H9 (cell line): ENCODE results near the gene ZSCAN18. TPM values are rescaled to one million over a fixed set of nuclear protein-coding genes. Genes with fewer than 3 reads are reported as not detected.

ENCODE experiments used
- DNase-seq: peaks from one replicate; pipeline ENCODE4 v3.0.0-alpha.2; 2017
- H2AFZ ChIP-seq: one replicate; pipeline ENCODE4 v1.6.1; 2013; ENCODE audit warnings: mild to moderate bottlenecking, low read length, control low read depth, moderate library complexity
- H2AK5ac ChIP-seq: 2 replicates; pipeline ENCODE4 v1.6.1; 2013; ENCODE audit warnings: low read length, control low read depth, mixed read lengths; ENCODE audit not compliant: insufficient read length
- H2BK120ac ChIP-seq: one replicate; pipeline ENCODE4 v1.6.1; 2013; ENCODE audit warnings: low read depth, mild to moderate bottlenecking, low read length, control low read depth, inconsistent platforms; ENCODE audit not compliant: poor library complexity, severe bottlenecking
- H2BK12ac ChIP-seq: 2 replicates; pipeline ENCODE4 v1.6.1; 2013; ENCODE audit warnings: low read length, control low read depth, mixed read lengths, low read depth; ENCODE audit not compliant: insufficient read length
- H2BK15ac ChIP-seq: 2 replicates; pipeline ENCODE4 v1.6.1; 2013; ENCODE audit warnings: low read depth, low read length, control low read depth
- H2BK20ac ChIP-seq: one replicate; pipeline ENCODE4 v1.6.1; 2013; ENCODE audit warnings: low read depth, mild to moderate bottlenecking, low read length, control low read depth, inconsistent platforms; ENCODE audit not compliant: poor library complexity, severe bottlenecking
- H2BK5ac ChIP-seq: 2 replicates; pipeline ENCODE4 v1.6.1; 2013; ENCODE audit warnings: low read length, control low read depth, mixed read lengths; ENCODE audit not compliant: insufficient read length
- H3K14ac ChIP-seq: 2 replicates; pipeline ENCODE4 v1.6.1; 2013; ENCODE audit warnings: low read length, control low read depth; ENCODE audit not compliant: insufficient read depth
- H3K18ac ChIP-seq: 2 replicates; pipeline ENCODE4 v1.6.1; 2013; ENCODE audit warnings: low read depth, mild to moderate bottlenecking, mixed read lengths, low read length, control low read depth; ENCODE audit not compliant: insufficient read length
- H3K23ac ChIP-seq: 2 replicates; pipeline ENCODE4 v1.6.1; 2013; ENCODE audit warnings: low read length, control low read depth, mixed read lengths, low read depth; ENCODE audit not compliant: insufficient read length
- H3K23me2 ChIP-seq: 2 replicates; pipeline ENCODE4 v1.6.1; 2013; ENCODE audit warnings: low read depth, mild to moderate bottlenecking, mixed read lengths, low read length, control low read depth; ENCODE audit not compliant: insufficient read length, poor library complexity, severe bottlenecking
- H3K27ac ChIP-seq: 2 replicates; pipeline ENCODE4 v1.5.1; 2013; ENCODE audit warnings: low read length, control low read depth, mixed read lengths, low read depth; ENCODE audit not compliant: insufficient read length
- H3K27me3 ChIP-seq: 2 replicates; pipeline ENCODE4 v1.6.1; 2013; ENCODE audit warnings: low read length, control low read depth, inconsistent platforms; ENCODE audit not compliant: insufficient read depth
- H3K4ac ChIP-seq: 2 replicates; pipeline ENCODE4 v1.6.1; 2013; ENCODE audit warnings: low read depth, mild to moderate bottlenecking, control low read depth, inconsistent platforms, low read length, moderate library complexity
- H3K4me1 ChIP-seq: 2 replicates; pipeline ENCODE4 v1.6.1; 2013; ENCODE audit warnings: low read length, control low read depth, inconsistent platforms; ENCODE audit not compliant: insufficient read depth
- H3K4me2 ChIP-seq: 2 replicates; pipeline ENCODE4 v1.6.1; 2013; ENCODE audit warnings: low read length, control low read depth, mixed read lengths; ENCODE audit not compliant: insufficient read length, insufficient read depth
- H3K56ac ChIP-seq: 2 replicates; pipeline ENCODE4 v1.6.1; 2013; ENCODE audit warnings: low read depth, mild to moderate bottlenecking, mixed read lengths, low read length, control low read depth; ENCODE audit not compliant: insufficient read length
- H3K79me1 ChIP-seq: 2 replicates; pipeline ENCODE4 v1.6.1; 2013; ENCODE audit warnings: low read depth, mild to moderate bottlenecking, moderate library complexity, low read length, control low read depth, inconsistent platforms; ENCODE audit not compliant: insufficient read depth, poor library complexity, severe bottlenecking
- H3K79me2 ChIP-seq: 2 replicates; pipeline ENCODE4 v1.6.1; 2013; ENCODE audit warnings: low read length, control low read depth, inconsistent platforms; ENCODE audit not compliant: insufficient read depth
- H3K9ac ChIP-seq: 2 replicates; pipeline ENCODE4 v1.6.1; 2013; ENCODE audit warnings: low read length, control low read depth, mixed read lengths; ENCODE audit not compliant: insufficient read length; ENCODE audit errors: extremely low read depth
- H3K9me3 ChIP-seq: one replicate; pipeline ENCODE4 v1.6.1; 2013; ENCODE audit warnings: low read depth, low read length, inconsistent platforms; ENCODE audit not compliant: control insufficient read depth
- H3T11ph ChIP-seq: one replicate; pipeline ENCODE4 v1.6.1; 2013; ENCODE audit warnings: mild to moderate bottlenecking, low read length, control low read depth, inconsistent platforms
- H4K20me1 ChIP-seq: one replicate; pipeline ENCODE4 v1.6.1; 2013; ENCODE audit not compliant: control insufficient read depth, insufficient read length, insufficient read depth
- H4K5ac ChIP-seq: 2 replicates; pipeline ENCODE4 v1.6.1; 2013; ENCODE audit warnings: low read depth, mild to moderate bottlenecking, mixed read lengths, low read length, control low read depth; ENCODE audit not compliant: insufficient read length
- H4K8ac ChIP-seq: replicated peaks from 2 replicates; pipeline ENCODE4 v1.6.1; 2013; ENCODE audit warnings: low read length, control low read depth, mixed read lengths, low read depth; ENCODE audit not compliant: insufficient read length
- H4K91ac ChIP-seq: 2 replicates; pipeline ENCODE4 v1.6.1; 2013; ENCODE audit warnings: low read depth, mild to moderate bottlenecking, moderate library complexity, mixed read lengths, low read length, control low read depth; ENCODE audit not compliant: insufficient read length
- H3K27ac Mint-ChIP-seq, 3 experiments: 2 replicates in 2 of 3; 3 replicates in 1 of 3; pipeline ENCODE4 v1.8.0; 2020 to 2021; ENCODE audit warnings: mixed read lengths in 3 of 3, mild to moderate bottlenecking in 1 of 3, moderate library complexity in 1 of 3
- H3K27me3 Mint-ChIP-seq: 2 replicates; pipeline ENCODE4 v1.8.0; 2021; ENCODE audit warnings: low read depth, mild to moderate bottlenecking, moderate library complexity, mixed read lengths
- H3K36me3 Mint-ChIP-seq, 3 experiments: 2 replicates in 2 of 3; 3 replicates in 1 of 3; pipeline ENCODE4 v1.8.0; 2020 to 2021; ENCODE audit warnings: low read depth in 3 of 3, mixed read lengths in 3 of 3; ENCODE audit not compliant: insufficient read depth in 1 of 3
- H3K4me1 Mint-ChIP-seq, 2 experiments: 2 replicates each; pipeline ENCODE4 v1.8.0; 2020; ENCODE audit warnings: mixed read lengths in 2 of 2
- H3K4me3 Mint-ChIP-seq, 2 experiments: 2 replicates in 1 of 2; 3 replicates in 1 of 2; pipeline ENCODE4 v1.8.0; 2020 to 2021; ENCODE audit warnings: mild to moderate bottlenecking in 2 of 2, mixed read lengths in 2 of 2, moderate library complexity in 1 of 2
- H3K9me3 Mint-ChIP-seq, 2 experiments: 2 replicates in 1 of 2; 3 replicates in 1 of 2; pipeline ENCODE4 v1.8.0; 2020; ENCODE audit warnings: mild to moderate bottlenecking in 2 of 2, mixed read lengths in 2 of 2, moderate library complexity in 1 of 2
- CTCF ChIP-seq: fragments of 200-600 bp; sonication (generic); conservative IDR thresholded peaks from 3 replicates; pipeline ENCODE4 v1.8.0; 2021; ENCODE audit warnings: antibody characterized with exemption, mild to moderate bottlenecking
- WGBS: extraction: QIAGEN DNeasy Blood & Tissue Kit; methylation state at CpG from one replicate; pipeline ENCODE4 v1.1.7; 2013; ENCODE audit warnings: missing lambda C conversion rate, low lambda C conversion rate, mixed read lengths; ENCODE audit not compliant: insufficient read length; ENCODE audit errors: extremely low coverage; 5-methylcytosine and 5-hydroxymethylcytosine counted together
- total RNA-seq: library from RNA; stranded (reverse); gene quantifications from 2 replicates; pipeline ENCODE4 v1.2.1, GENCODE V29; 2021

The ZSCAN18 gene
- total RNA-seq, 1 experiment from 2014 or later, result 40.1 TPM

DNA sequence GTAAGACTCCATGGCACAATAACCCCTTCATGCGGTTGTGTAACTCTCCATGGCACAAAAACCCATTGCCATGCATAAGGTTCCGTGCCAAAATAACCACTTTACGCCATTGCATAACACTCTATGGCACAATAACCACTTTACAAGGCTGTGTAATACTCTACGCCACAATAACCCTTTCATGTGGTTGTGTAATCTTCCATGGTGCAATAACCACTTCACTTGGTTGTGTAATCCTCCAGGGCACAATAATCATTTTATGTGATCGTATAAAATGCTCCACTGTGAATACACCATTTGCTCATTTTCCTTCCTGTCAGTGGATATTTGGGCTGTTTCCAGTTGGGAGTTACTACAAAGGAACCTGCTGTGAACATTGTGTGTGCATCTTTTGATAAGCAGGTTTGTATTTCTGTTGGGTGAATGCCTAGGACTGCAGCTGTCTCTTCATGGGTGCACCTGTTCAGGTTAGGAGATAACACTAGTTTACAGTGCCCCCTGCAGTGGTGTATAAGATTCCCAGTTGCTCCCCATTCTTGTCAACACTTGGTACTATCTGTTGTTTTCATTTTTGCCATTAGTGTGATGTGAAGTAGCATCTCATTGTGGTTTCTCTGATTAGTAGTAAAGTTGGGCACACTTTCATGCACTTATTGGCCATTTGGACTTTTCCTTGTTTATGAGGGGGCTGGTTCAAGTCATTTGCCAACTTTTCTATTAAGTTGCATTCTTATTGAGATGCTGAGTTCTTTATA lies 21.1 kb upstream of the ZSCAN18 start:
- Histone ChIP-seq H3K4me2 (no peak overlapping the region), H3K9me3 (peaks cover 85% of the 10 kb centered on the region), H2BK5ac (no peak overlapping the region), H3K23ac (no peak overlapping the region), H2BK120ac (no peak overlapping the region), H3K4me1 (no peaks in the 10 kb centered on the region), H2BK15ac (no peak overlapping the region), H3K23me2 (no peaks in the 10 kb centered on the region), H4K5ac (no peak overlapping the region), H4K20me1 (no peaks in the 10 kb centered on the region), H3K27ac (no peak overlapping the region), H2BK12ac (no peak overlapping the region), H3K56ac (no peak overlapping the region), H3K14ac (no peak overlapping the region), H3K79me2 (no peaks in the 10 kb centered on the region), H3T11ph (no peak overlapping the region), H4K8ac (no peak overlapping the region), H3K9ac (no peak overlapping the region), H3K18ac (no peak overlapping the region), H3K79me1 (no peaks in the 10 kb centered on the region), H2AK5ac (no peak overlapping the region), H2BK20ac (no peak overlapping the region), H3K4ac (no peak overlapping the region), H4K91ac (no peak overlapping the region), H3K27me3 (no peaks in the 10 kb centered on the region), H2AFZ (no peak overlapping the region)
- Mint-ChIP-seq H3K4me3 (no peak overlapping the region), H3K27ac (no peak overlapping the region), H3K27me3 (peaks cover 12% of the 10 kb centered on the region), H3K9me3 (peaks cover 89% of the 10 kb centered on the region in 2 experiments), H3K4me1 (no peaks in the 10 kb centered on the region), H3K36me3 (peaks cover 17 to 43% (median 27%) of the 10 kb centered on the region in 3 experiments)
- no peak for DNase-seq
- no peak for TF ChIP-seq CTCF
- no CpG with 5 or more reads among the region's 5 CpGs for WGBS
